ENCODE data around the gene TANGO6.

- TF ChIP-seq CTCF (IDR thresholded peaks at IDR 0.05) (no peak), EP300 (IDR thresholded peaks at IDR 0.05) (no peak)
These were observed 206.5 kb downstream of the TANGO6 start for GRCh38 chr16:69049603-69050375.

All from tibial nerve (tissue), 4 donors.